IMR-90 (cell line): Measurements from ENCODE around the gene CRAMP1. TPM values are rescaled to one million over a fixed set of nuclear protein-coding genes. Genes with fewer than 3 reads are reported as not detected.
A peak's percentile ranks its signal among the peaks of the same experiment; 100 is the strongest.

ENCODE experiments used
- ATAC-seq: fragments of 200-7000 bp; cut with Tn5 transposase; 2 replicates; pipeline ENCODE4 v1.9.1; 2020; ENCODE audit warnings: low read depth, mild to moderate bottlenecking, moderate library complexity
- BruUV-seq: library from RNA; stranded (reverse); fragments of 400-500 nt; replicated peaks from 2 replicates; lab custom pipeline; 2021; lab: Mats Ljungman, UMichigan
- CTCF ChIA-PET: fragments of 300-600 bp; formaldehyde crosslinking; extraction: SDS; loops from one replicate; lab custom pipeline; 2021; ENCODE audit warnings: antibody characterized with exemption; lab: Yijun Ruan, JAX
- POLR2A ChIA-PET: fragments of 300-600 bp; sonication (Branson Sonifier 250); formaldehyde crosslinking; loops from one replicate; lab custom pipeline; 2022; ENCODE audit warnings: antibody characterized with exemption; ENCODE audit not compliant: unreplicated experiment; lab: Charles Lee
- DNase-seq: peaks from one replicate; pipeline ENCODE4 v3.0.0; 2013
- H2AFZ ChIP-seq: replicated peaks from 2 replicates; pipeline ENCODE3; 2013; ENCODE audit warnings: low read length, mild to moderate bottlenecking; ENCODE audit not compliant: poor library complexity
- H2AK5ac ChIP-seq: 2 replicates; pipeline ENCODE4 v1.6.1; 2013; ENCODE audit warnings: low read depth, low read length, inconsistent platforms
- H2AK9ac ChIP-seq: replicated peaks from 2 replicates; pipeline ENCODE3; 2013; ENCODE audit warnings: mild to moderate bottlenecking, low read depth, low read length, moderate library complexity; ENCODE audit not compliant: poor library complexity
- H2BK120ac ChIP-seq: 2 replicates; pipeline ENCODE4 v1.6.1; 2013; ENCODE audit warnings: low read depth, low read length, inconsistent platforms
- H2BK15ac ChIP-seq: 3 replicates; pipeline ENCODE4 v1.6.1; 2013; ENCODE audit warnings: low read depth, low read length, inconsistent platforms
- H2BK20ac ChIP-seq: 2 replicates; pipeline ENCODE4 v1.6.1; 2013; ENCODE audit warnings: low read depth, mild to moderate bottlenecking, inconsistent platforms, low read length, moderate library complexity
- H2BK5ac ChIP-seq: 2 replicates; pipeline ENCODE4 v1.6.1; 2013; ENCODE audit warnings: mild to moderate bottlenecking, low read depth, low read length, inconsistent platforms; ENCODE audit not compliant: poor library complexity, severe bottlenecking
- H3K14ac ChIP-seq: replicated peaks from 2 replicates; pipeline ENCODE4 v1.6.1; 2013; ENCODE audit warnings: low read depth, low read length, inconsistent platforms
- H3K18ac ChIP-seq: 2 replicates; pipeline ENCODE4 v1.6.1; 2013; ENCODE audit warnings: low read depth, low read length, control low read depth
- H3K23ac ChIP-seq: 2 replicates; pipeline ENCODE4 v1.6.1; 2013; ENCODE audit warnings: low read depth, low read length, inconsistent platforms
- H3K27ac ChIP-seq: 2 replicates; pipeline ENCODE4 v1.5.1; 2013; ENCODE audit warnings: mild to moderate bottlenecking, control low read depth, low read length; ENCODE audit not compliant: insufficient read depth
- H3K27me3 ChIP-seq: 2 replicates; pipeline ENCODE4 v1.6.1; 2013; ENCODE audit warnings: low read length; ENCODE audit not compliant: control insufficient read depth, insufficient read depth
- H3K36me3 ChIP-seq: 2 replicates; pipeline ENCODE4 v1.6.1; 2013; ENCODE audit warnings: low read length, mixed read lengths; ENCODE audit not compliant: control insufficient read depth, insufficient read depth
- H3K4ac ChIP-seq: 2 replicates; pipeline ENCODE4 v1.6.1; 2013; ENCODE audit warnings: low read depth, low read length, inconsistent platforms
- H3K4me1 ChIP-seq: 2 replicates; pipeline ENCODE4 v1.6.1; 2013; ENCODE audit warnings: low read length, mixed read lengths; ENCODE audit not compliant: control insufficient read depth, insufficient read depth
- H3K4me2 ChIP-seq: 2 replicates; pipeline ENCODE4 v1.6.1; 2013; ENCODE audit warnings: low read depth, mild to moderate bottlenecking, control low read depth, low read length, moderate library complexity
- H3K4me3 ChIP-seq: 2 replicates; pipeline ENCODE4 v1.5.1; 2013; ENCODE audit warnings: low read depth, mild to moderate bottlenecking, control low read depth, low read length, moderate library complexity; ENCODE audit not compliant: insufficient read depth
- H3K56ac ChIP-seq: 2 replicates; pipeline ENCODE4 v1.6.1; 2013; ENCODE audit warnings: low read length, inconsistent platforms; ENCODE audit not compliant: insufficient read depth; ENCODE audit errors: extremely low read depth
- H3K79me1 ChIP-seq, 2 experiments: 2 replicates each; pipeline ENCODE4 v1.6.1; 2013; ENCODE audit warnings: low read length in 2 of 2, inconsistent platforms in 1 of 2, low read depth in 1 of 2
- H3K9ac ChIP-seq: 2 replicates; pipeline ENCODE4 v1.6.1; 2013; ENCODE audit warnings: low read depth, low read length, control low read depth
- H3K9me1 ChIP-seq: 2 replicates; pipeline ENCODE4 v1.6.1; 2013; ENCODE audit warnings: low read length, inconsistent platforms; ENCODE audit not compliant: insufficient read depth
- H3K9me3 ChIP-seq: 2 replicates; pipeline ENCODE4 v1.6.1; 2013; ENCODE audit warnings: low read length; ENCODE audit not compliant: control insufficient read depth, insufficient read depth
- H4K20me1 ChIP-seq: 2 replicates; pipeline ENCODE4 v1.6.1; 2013; ENCODE audit warnings: low read length, inconsistent platforms; ENCODE audit not compliant: insufficient read depth
- H4K5ac ChIP-seq: 2 replicates; pipeline ENCODE4 v1.6.1; 2013; ENCODE audit warnings: mild to moderate bottlenecking, low read depth, low read length, control low read depth
- H4K8ac ChIP-seq, 2 experiments: 2 replicates each; pipeline ENCODE4 v1.6.1; 2013; ENCODE audit warnings: low read depth in 2 of 2, low read length in 2 of 2, control low read depth in 1 of 2, inconsistent platforms in 1 of 2
- H4K91ac ChIP-seq: 2 replicates; pipeline ENCODE4 v1.6.1; 2013; ENCODE audit warnings: low read depth, low read length, inconsistent platforms; ENCODE audit not compliant: insufficient read depth
- FOS ChIP-seq: fragments of 150-350 bp; IDR thresholded peaks from 2 replicates; pipeline ENCODE4 v1.6.1; 2016; ENCODE audit warnings: low read depth, low read length
- RFX5 ChIP-seq: IDR thresholded peaks from 2 replicates; pipeline ENCODE4 v1.8.0; 2012; ENCODE audit warnings: low read depth, mild to moderate bottlenecking, low read length, moderate library complexity
- WGBS, 2 experiments: methylation state at CpG; one replicate each; pipeline versions ENCODE4 v1.1.5 to v1.1.7; 2013; ENCODE audit warnings: missing lambda C conversion rate in 2 of 2; ENCODE audit not compliant: insufficient read length in 1 of 2; ENCODE audit errors: extremely low coverage in 2 of 2; 5-methylcytosine and 5-hydroxymethylcytosine counted together
- dilution Hi-C: fragments of 300-500 bp; cut with HindIII; formaldehyde crosslinking; loops from one replicate; pipeline ENCODE4 v1.14.3; 2018; ENCODE audit warnings: low sequenced_read_pairs; ENCODE audit not compliant: unreplicated experiment
- in situ Hi-C: fragments of 300-500 bp; cut with MboI; formaldehyde crosslinking; loops from 3 replicates; pipeline ENCODE4 v1.14.3; 2019; ENCODE audit warnings: low sequenced_read_pairs, inconsistent platforms, mixed read lengths
- intact Hi-C: fragments of 100-400 bp; cut with micrococcal nuclease; formaldehyde crosslinking; loops from 2 replicates; pipeline ENCODE4 v1.10.0; 2022
- polyA plus RNA-seq, 3 experiments: library from polyadenylated mRNA; depleted of rRNA; stranded (reverse); fragments of >200 nt; gene quantifications; 2 replicates each; pipeline ENCODE4 v1.2.3, GENCODE V29; 2012; ENCODE audit warnings: low replicate concordance in 1 of 3
- total RNA-seq: library from RNA; depleted of rRNA; stranded (reverse); fragments of >200 nt; gene quantifications from 2 replicates; pipeline ENCODE4 v1.2.3, GENCODE V29; 2012

CRAMP1 gene
- total and polyA plus RNA-seq, 2 of the 4 experiments (the other 2 are of a cell fraction) = 3.2 to 12.0 TPM

- TF ChIP-seq RFX5 = no peak
- TF ChIP-seq FOS = peak; percentile 65
- Histone ChIP-seq H3K4me1 (peaks cover 10% of the 10 kb centered on the region), H3K9ac (no peak overlapping the region), H2BK20ac (no peak overlapping the region), H2BK5ac (peak overlapping the region; percentile 58), H3K4me2 (no peak overlapping the region), H2AFZ (peak overlapping the region; percentile 63), H3K4me3 (no peak overlapping the region), H3K18ac (no peak overlapping the region), H4K8ac (peak overlapping the region in 1 of 2 experiments; percentile 67; a peak in 1 of 4 replicates), H3K56ac (no peak overlapping the region), H3K23ac (no peak overlapping the region), H3K27ac (no peak overlapping the region), H3K79me1 (peaks cover 47 to 83% of the 10 kb centered on the region in 2 experiments), H2BK120ac (no peak overlapping the region; the same call in 1 of the 2 replicates), H3K27me3 (no peaks in the 10 kb centered on the region), H3K9me3 (peaks cover 1% of the 10 kb centered on the region; the same call in 1 of the 2 replicates), H4K5ac (peak overlapping the region; percentile 36; the same call in 1 of the 2 replicates), H3K14ac (peak overlapping the region; percentile 34; the same call in 1 of the 2 replicates), H4K91ac (no peak overlapping the region), H2AK9ac (no peak overlapping the region), H4K20me1 (peaks cover 34% of the 10 kb centered on the region), H3K9me1 (peaks cover 5% of the 10 kb centered on the region; the same call in 1 of the 2 replicates), H2BK15ac (no peak overlapping the region), H3K36me3 (peaks cover 34% of the 10 kb centered on the region), H2AK5ac (peak overlapping the region; percentile 73; the same call in 1 of the 2 replicates), H3K4ac (peak overlapping the region; percentile 58; the same call in 1 of the 2 replicates)
- WGBS, 2 experiments = 98% methylated on average over 17 of the region's 21 CpGs; no CpG with 5 or more reads in 1 of the 2 experiments
- POLR2A ChIA-PET = no interaction called here
- DNase-seq = peak; percentile 77
- intact Hi-C loops (no loop called here), in situ Hi-C loops (no loop called here), dilution Hi-C loops (no loop called here)
- CTCF ChIA-PET = interaction anchor here (0.6 to 1.3 kb wide), 3 partner anchors 13 to 91 kb away, joined by 3 to 7 read pairs (median 5); partner anchors contain the start of genes MAPK8IP3 and NUBP2
- ATAC-seq = peak; percentile 79
- no TSS peak for BruUV-seq
These were observed 79.8 kb downstream of the CRAMP1 start for GRCh38 chr16:1691956-1692355.
